Neuronal stem cell (in vitro differentiated cells): ENCODE data around the gene SLC38A8.

Experiments used
- DNase-seq: peaks from one replicate; pipeline ENCODE4 v3.0.0-alpha.2; 2013; ENCODE audit warnings: low spot score
- H2AFZ ChIP-seq: one replicate; pipeline ENCODE4 v1.6.1; 2013; ENCODE audit warnings: mild to moderate bottlenecking, low read length, inconsistent platforms
- H2AK5ac ChIP-seq: 2 replicates; pipeline ENCODE4 v1.6.1; 2013; ENCODE audit warnings: low read depth, mild to moderate bottlenecking, inconsistent platforms, low read length, moderate library complexity, mixed read lengths
- H2BK120ac ChIP-seq: 2 replicates; pipeline ENCODE4 v1.6.1; 2013; ENCODE audit warnings: low read depth, mild to moderate bottlenecking, inconsistent platforms, low read length, moderate library complexity, mixed read lengths
- H2BK12ac ChIP-seq: one replicate; pipeline ENCODE4 v1.6.1; 2013; ENCODE audit warnings: low read length, inconsistent platforms
- H2BK15ac ChIP-seq: 2 replicates; pipeline ENCODE4 v1.6.1; 2013; ENCODE audit warnings: mild to moderate bottlenecking, low read length, inconsistent platforms, mixed read lengths
- H2BK5ac ChIP-seq: one replicate; pipeline ENCODE4 v1.6.1; 2013; ENCODE audit warnings: inconsistent platforms, mild to moderate bottlenecking, low read length, moderate library complexity
- H3K14ac ChIP-seq: one replicate; pipeline ENCODE4 v1.6.1; 2013; ENCODE audit warnings: low read length, inconsistent platforms
- H3K18ac ChIP-seq: 2 replicates; pipeline ENCODE4 v1.6.1; 2013; ENCODE audit warnings: low read length, inconsistent platforms
- H3K23ac ChIP-seq: 2 replicates; pipeline ENCODE4 v1.6.1; 2013; ENCODE audit warnings: low read depth, mild to moderate bottlenecking, mixed read lengths, low read length, inconsistent platforms; ENCODE audit not compliant: poor library complexity
- H3K27ac ChIP-seq: replicated peaks from 3 replicates; pipeline ENCODE4 v1.5.1; 2013; ENCODE audit warnings: low read length, inconsistent platforms
- H3K27me3 ChIP-seq, 3 experiments: 2 replicates each; pipeline ENCODE4 v1.6.1; 2013; ENCODE audit warnings: low read length in 3 of 3, mild to moderate bottlenecking in 2 of 3, inconsistent platforms in 1 of 3, low read depth in 1 of 3, mixed read lengths in 1 of 3, moderate library complexity in 1 of 3; ENCODE audit not compliant: control insufficient read depth in 3 of 3, insufficient read depth in 3 of 3
- H3K36me3 ChIP-seq, 2 donors: replicated peaks in 1 of 2; 2 replicates each; pipeline ENCODE4 v1.6.1; 2013; ENCODE audit warnings: low read length in 2 of 2; ENCODE audit not compliant: control insufficient read depth in 2 of 2, insufficient read depth in 2 of 2
- H3K4ac ChIP-seq: 2 replicates; pipeline ENCODE4 v1.6.1; 2013; ENCODE audit warnings: inconsistent platforms, mild to moderate bottlenecking, low read length, moderate library complexity
- H3K4me1 ChIP-seq, 2 donors: 1 replicate in 1 of 2; 2 replicates in 1 of 2; pipeline ENCODE4 v1.6.1; 2013; ENCODE audit warnings: low read length in 2 of 2, low read depth in 1 of 2; ENCODE audit not compliant: control insufficient read depth in 2 of 2, insufficient read depth in 1 of 2
- H3K4me2 ChIP-seq: one replicate; pipeline ENCODE4 v1.6.1; 2013; ENCODE audit warnings: mild to moderate bottlenecking, low read length, inconsistent platforms; ENCODE audit not compliant: insufficient read depth, poor library complexity, severe bottlenecking
- H3K4me3 ChIP-seq, 2 donors: 2 replicates each; pipeline ENCODE4 v1.5.1; 2013; ENCODE audit warnings: low read length in 2 of 2, mild to moderate bottlenecking in 2 of 2, inconsistent platforms in 1 of 2, moderate library complexity in 1 of 2
- H3K79me1 ChIP-seq: one replicate; pipeline ENCODE4 v1.6.1; 2013; ENCODE audit warnings: low read depth, mild to moderate bottlenecking, inconsistent platforms, low read length, moderate library complexity
- H3K9ac ChIP-seq: one replicate; pipeline ENCODE4 v1.6.1; 2013; ENCODE audit warnings: mild to moderate bottlenecking, low read depth, low read length, inconsistent platforms; ENCODE audit not compliant: poor library complexity
- H3K9me3 ChIP-seq, 2 donors: replicated peaks in 1 of 2; 2 replicates each; pipeline versions ENCODE3 to v1.6.1; 2013; ENCODE audit warnings: low read length in 2 of 2, mild to moderate bottlenecking in 2 of 2, inconsistent platforms in 1 of 2, low read depth in 1 of 2, mixed read lengths in 1 of 2, moderate library complexity in 1 of 2; ENCODE audit not compliant: control insufficient read depth in 2 of 2, insufficient read depth in 1 of 2
- H4K8ac ChIP-seq: one replicate; pipeline ENCODE4 v1.6.1; 2013; ENCODE audit warnings: low read depth, mild to moderate bottlenecking, inconsistent platforms, low read length, moderate library complexity
- H4K91ac ChIP-seq: one replicate; pipeline ENCODE4 v1.6.1; 2013; ENCODE audit warnings: low read length, low read depth, mild to moderate bottlenecking, inconsistent platforms; ENCODE audit not compliant: poor library complexity
- WGBS, 2 donors: extraction: QIAGEN DNeasy Blood & Tissue Kit; methylation state at CpG; one replicate each; pipeline ENCODE4 v1.1.7; 2013; ENCODE audit warnings: missing lambda C conversion rate in 2 of 2, mixed read lengths in 1 of 2; ENCODE audit not compliant: insufficient read length in 2 of 2, insufficient replicate concordance in 1 of 2; ENCODE audit errors: extremely low coverage in 2 of 2; 5-methylcytosine and 5-hydroxymethylcytosine counted together

Gene SLC38A8

DNA sequence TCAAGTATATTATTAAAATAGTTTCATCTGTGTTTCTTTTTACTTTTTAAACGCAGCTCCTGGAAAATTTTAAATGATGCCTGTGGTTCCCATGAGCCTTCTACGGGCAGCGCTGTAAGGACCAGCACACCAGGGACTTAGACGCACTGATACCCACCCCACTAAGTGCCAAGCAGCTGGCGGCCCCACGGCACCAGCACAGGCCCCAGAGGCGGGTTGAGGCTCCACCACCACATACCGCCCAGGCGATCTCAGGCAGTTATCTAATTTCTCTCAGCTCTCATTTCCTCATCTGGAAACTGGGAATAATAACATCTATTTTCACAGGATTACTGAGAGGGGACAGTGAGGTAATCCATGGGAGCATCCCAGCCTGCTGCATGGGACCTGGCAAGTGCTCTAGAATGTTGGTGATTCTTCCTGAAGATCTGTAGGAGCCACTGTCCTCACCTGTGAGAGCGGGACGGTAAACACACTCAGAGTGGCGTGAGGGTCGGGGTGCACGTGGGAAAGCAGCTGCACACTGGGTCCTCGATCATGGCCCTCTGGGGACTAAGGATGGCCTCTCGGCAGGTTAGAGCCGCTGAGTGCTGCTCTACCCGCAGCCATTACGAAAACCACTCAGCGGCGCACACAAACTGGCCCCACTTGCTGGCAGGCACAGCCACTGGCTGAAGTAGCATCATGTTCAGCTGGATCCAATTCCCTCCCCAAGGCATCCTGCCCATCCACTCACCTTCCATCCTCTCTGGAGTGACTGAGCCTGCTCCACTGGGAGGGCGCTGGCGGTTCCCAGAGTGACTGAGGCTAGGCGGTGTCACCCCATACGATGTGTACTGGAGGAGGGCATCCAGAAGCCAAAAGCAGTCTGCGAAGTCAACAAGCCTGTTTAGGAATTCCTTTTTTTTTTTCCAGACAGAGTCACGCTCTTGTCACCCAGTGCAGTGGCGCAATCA, 17.6 kb upstream of the SLC38A8 start:
- Histone ChIP-seq H2BK120ac (no peak overlapping the region), H3K23ac (no peak overlapping the region), H3K4me1 (peaks cover 4 to 6% of the 10 kb centered on the region in 2 donors), H2AFZ (no peak overlapping the region), H2BK15ac (no peak overlapping the region), H3K4me2 (no peak overlapping the region), H2BK12ac (no peak overlapping the region), H4K8ac (no peak overlapping the region), H3K9ac (no peak overlapping the region), H3K27me3 (no peaks in the 10 kb centered on the region), H3K18ac (no peak overlapping the region), H3K4ac (no peak overlapping the region), H3K4me3 (no peak overlapping the region), H3K9me3 (no peaks in the 10 kb centered on the region), H3K14ac (no peak overlapping the region), H3K27ac (no peak overlapping the region), H4K91ac (no peak overlapping the region), H3K79me1 (no peaks in the 10 kb centered on the region), H3K36me3 (peaks cover 40 to 95% of the 10 kb centered on the region in 2 donors), H2BK5ac (no peak overlapping the region), H2AK5ac (no peak overlapping the region)
- no CpG with 5 or more reads among the region's 28 CpGs for WGBS, 2 donors
- no peak for DNase-seq

DNA sequence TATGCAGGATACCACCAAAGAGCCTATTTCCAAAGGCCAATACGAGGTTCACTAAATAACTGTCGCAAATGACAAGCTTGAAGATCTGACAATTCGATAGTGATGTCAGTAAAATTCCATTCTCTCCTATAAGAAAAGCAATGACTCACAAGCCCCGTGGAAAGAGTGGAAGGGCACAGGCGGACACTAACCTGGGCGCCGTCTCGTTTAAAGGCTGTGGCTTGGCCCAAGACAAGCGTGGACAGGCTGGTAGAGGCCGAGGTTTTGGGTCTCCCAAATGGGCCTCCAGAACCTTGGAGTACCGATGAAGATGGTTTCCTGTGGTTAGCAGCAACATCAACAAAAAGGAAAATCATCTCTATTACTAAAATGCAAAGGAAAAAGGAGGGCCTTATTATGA, 16.5 kb upstream of the SLC38A8 start:
- H3K23ac ChIP-seq = no peak overlapping the region
- H3K4me2 ChIP-seq = no peak overlapping the region
- H3K9me3 ChIP-seq = no peaks in the 10 kb centered on the region
- H3K9ac ChIP-seq = no peak overlapping the region
- no peak overlapping the region for H2BK5ac ChIP-seq
- no peaks in the 10 kb centered on the region for H3K79me1 ChIP-seq
- H2BK120ac ChIP-seq = no peak overlapping the region
- DNase-seq = no peak
- H3K36me3 ChIP-seq = peaks cover 40 to 99% of the 10 kb centered on the region in 2 donors
- H3K27me3 ChIP-seq = no peaks in the 10 kb centered on the region
- no peak overlapping the region for H4K91ac ChIP-seq
- WGBS, 2 donors = no CpG with 5 or more reads among the region's 11 CpGs
- no peak overlapping the region for H3K4me3 ChIP-seq
- no peak overlapping the region for H3K18ac ChIP-seq
- H3K4me1 ChIP-seq = peaks cover 4 to 6% of the 10 kb centered on the region in 2 donors
- H2BK12ac ChIP-seq = no peak overlapping the region
- H3K27ac ChIP-seq = no peak overlapping the region
- no peak overlapping the region for H2AK5ac ChIP-seq
- no peak overlapping the region for H2BK15ac ChIP-seq
- H2AFZ ChIP-seq = no peak overlapping the region
- H4K8ac ChIP-seq = no peak overlapping the region
- no peak overlapping the region for H3K14ac ChIP-seq
- H3K4ac ChIP-seq = no peak overlapping the region

DNA sequence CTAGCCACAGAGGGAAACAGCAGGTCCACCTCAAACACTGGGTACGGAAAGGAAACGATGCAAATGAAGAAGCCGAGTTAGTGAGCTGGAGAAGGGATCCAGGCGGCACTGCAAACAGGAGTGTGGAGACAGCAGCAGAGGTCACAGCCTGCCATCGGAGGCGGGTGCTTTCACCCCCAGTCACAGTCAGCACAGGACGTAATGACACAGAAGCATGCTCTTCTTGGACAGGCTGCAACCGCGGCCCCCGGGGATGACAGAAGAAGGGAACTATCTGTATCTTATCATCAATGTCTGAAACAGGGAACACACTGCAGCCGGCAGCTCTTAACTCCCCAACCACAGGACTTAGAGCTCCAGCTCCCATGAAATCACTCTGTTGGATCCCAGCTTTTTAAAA, 16.1 kb upstream of the SLC38A8 start:
- no peaks in the 10 kb centered on the region for H3K9me3 ChIP-seq
- H3K4me1 ChIP-seq = peaks cover 4 to 6% of the 10 kb centered on the region in 2 donors
- no peaks in the 10 kb centered on the region for H3K79me1 ChIP-seq
- peak overlapping the region; percentile 50 for H3K9ac ChIP-seq
- H3K36me3 ChIP-seq = peaks cover 42 to 99% of the 10 kb centered on the region in 2 donors
- no peak overlapping the region for H3K4ac ChIP-seq
- H2AK5ac ChIP-seq = no peak overlapping the region
- no peak overlapping the region for H3K18ac ChIP-seq
- H3K4me2 ChIP-seq = no peak overlapping the region
- H3K27ac ChIP-seq = no peak overlapping the region
- no peak overlapping the region for H2BK12ac ChIP-seq
- H2BK120ac ChIP-seq = no peak overlapping the region
- WGBS, 2 donors = no CpG with 5 or more reads among the region's 11 CpGs
- H2BK5ac ChIP-seq = no peak overlapping the region
- no peaks in the 10 kb centered on the region for H3K27me3 ChIP-seq
- DNase-seq = no peak
- no peak overlapping the region for H4K8ac ChIP-seq
- no peak overlapping the region for H4K91ac ChIP-seq
- no peak overlapping the region for H3K23ac ChIP-seq
- no peak overlapping the region for H2BK15ac ChIP-seq
- H3K14ac ChIP-seq = no peak overlapping the region
- no peak overlapping the region for H3K4me3 ChIP-seq
- no peak overlapping the region for H2AFZ ChIP-seq

DNA sequence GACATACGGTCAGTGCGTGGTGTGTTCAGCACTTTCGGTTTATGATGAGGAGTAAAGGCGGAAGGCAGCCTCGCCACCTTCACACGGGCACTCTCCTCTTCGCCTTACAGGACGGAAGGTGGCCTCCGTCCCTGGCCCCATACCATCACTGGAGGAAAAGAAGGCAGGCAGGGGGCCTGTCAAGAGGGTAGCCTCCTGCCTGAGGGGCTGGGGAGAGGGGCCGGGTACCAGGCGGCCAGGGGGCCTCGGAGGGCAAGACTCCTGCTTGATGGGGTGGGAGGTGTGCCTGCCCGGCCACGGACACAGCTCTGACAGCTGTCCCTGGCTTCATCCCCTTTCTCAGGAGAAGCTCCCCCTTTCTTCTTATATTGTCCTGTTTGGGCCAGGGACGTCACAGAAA, 15.6 kb upstream of the SLC38A8 start:
- Histone ChIP-seq H2BK5ac (no peak overlapping the region), H3K23ac (no peak overlapping the region), H3K4me2 (no peak overlapping the region), H3K18ac (no peak overlapping the region), H3K27me3 (no peaks in the 10 kb centered on the region), H3K4me1 (peaks cover 4 to 6% of the 10 kb centered on the region in 2 donors), H4K8ac (no peak overlapping the region), H2BK12ac (no peak overlapping the region), H2AFZ (no peak overlapping the region), H3K9ac (no peak overlapping the region), H3K79me1 (peaks cover 2% of the 10 kb centered on the region), H3K4me3 (no peak overlapping the region), H3K14ac (no peak overlapping the region), H2BK120ac (no peak overlapping the region), H2AK5ac (no peak overlapping the region), H3K36me3 (peaks cover 46 to 99% of the 10 kb centered on the region in 2 donors), H2BK15ac (no peak overlapping the region), H4K91ac (no peak overlapping the region), H3K9me3 (peaks cover 0 to 1% of the 10 kb centered on the region in 2 donors), H3K27ac (no peak overlapping the region), H3K4ac (no peak overlapping the region)
- no peak for DNase-seq
- WGBS, 2 donors = no CpG with 5 or more reads among the region's 15 CpGs
